ENCODE results near the gene CYREN. TPM values are rescaled to one million over a fixed set of nuclear protein-coding genes. Genes with fewer than 3 reads are reported as not detected.

The CYREN gene
- total and polyA plus RNA-seq, 4 donors, result 22.4 to 50.2 (median 39.7) TPM

DNA sequence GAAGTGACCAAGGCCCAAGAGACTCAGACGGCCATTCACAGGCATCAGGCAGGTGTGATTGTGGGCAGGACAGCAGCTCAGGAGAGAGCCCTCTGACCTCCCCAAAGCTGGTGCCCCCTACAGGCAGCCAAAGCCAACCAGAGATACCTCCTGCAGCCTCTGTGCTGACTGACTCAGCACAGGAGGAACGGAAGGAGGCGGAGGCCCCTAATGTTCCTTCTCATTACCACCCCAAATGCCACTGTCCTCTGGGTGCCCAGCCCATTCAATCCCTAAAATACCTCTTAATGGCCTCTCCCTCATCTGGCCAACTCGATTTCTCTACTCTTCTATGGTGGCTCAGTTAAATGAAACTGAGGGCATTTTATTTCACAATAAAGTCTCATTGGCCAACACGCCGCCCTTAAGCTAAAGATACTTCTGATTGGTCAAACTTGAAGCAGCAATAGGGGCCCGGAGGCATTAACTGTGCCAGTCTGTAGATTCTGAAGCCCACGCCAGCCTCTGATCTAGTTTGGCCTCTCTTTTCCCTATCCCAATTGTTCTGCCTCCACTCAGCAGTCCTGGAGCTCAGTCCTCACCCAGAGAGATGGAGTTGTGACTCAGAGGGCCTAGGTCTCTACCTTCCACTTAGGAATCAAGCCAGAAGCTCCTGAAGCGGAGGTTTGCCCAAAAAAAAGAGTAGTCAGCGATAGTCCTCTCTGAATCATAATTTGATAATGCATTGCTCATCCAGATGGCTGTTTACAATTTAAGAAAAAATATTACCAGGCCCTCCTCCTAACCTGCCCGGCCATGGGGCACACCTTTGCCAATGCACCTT, 1.2 kb downstream of the CYREN start:
- DNase-seq (no peak), ATAC-seq (ENCODE audit: insufficient read depth, low FRiP score) (peak; percentile 6)
- TF ChIP-seq, protein P1, sequence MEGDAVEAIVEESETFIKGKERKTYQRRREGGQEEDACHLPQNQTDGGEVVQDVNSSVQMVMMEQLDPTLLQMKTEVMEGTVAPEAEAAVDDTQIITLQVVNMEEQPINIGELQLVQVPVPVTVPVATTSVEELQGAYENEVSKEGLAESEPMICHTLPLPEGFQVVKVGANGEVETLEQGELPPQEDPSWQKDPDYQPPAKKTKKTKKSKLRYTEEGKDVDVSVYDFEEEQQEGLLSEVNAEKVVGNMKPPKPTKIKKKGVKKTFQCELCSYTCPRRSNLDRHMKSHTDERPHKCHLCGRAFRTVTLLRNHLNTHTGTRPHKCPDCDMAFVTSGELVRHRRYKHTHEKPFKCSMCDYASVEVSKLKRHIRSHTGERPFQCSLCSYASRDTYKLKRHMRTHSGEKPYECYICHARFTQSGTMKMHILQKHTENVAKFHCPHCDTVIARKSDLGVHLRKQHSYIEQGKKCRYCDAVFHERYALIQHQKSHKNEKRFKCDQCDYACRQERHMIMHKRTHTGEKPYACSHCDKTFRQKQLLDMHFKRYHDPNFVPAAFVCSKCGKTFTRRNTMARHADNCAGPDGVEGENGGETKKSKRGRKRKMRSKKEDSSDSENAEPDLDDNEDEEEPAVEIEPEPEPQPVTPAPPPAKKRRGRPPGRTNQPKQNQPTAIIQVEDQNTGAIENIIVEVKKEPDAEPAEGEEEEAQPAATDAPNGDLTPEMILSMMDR (IDR thresholded peaks at IDR 0.05; ENCODE audit: control extremely low read depth, extremely low read depth), result no peak
- Histone ChIP-seq H3K4me1 (ENCODE audit: control insufficient read depth in 5 of 5, insufficient read depth in 5 of 5, low read length in 5 of 5) (peaks cover 0 to 38% (median 7%) of the 10 kb centered on the region in 5 donors), H3K9ac (ENCODE audit: insufficient read depth in 1 of 2, low read length in 2 of 2) (peak overlapping the region; percentile 63 to 73), H3K9me3 (ENCODE audit: control insufficient read depth in 4 of 4, insufficient read depth in 3 of 4, low read length in 3 of 4) (no peaks in the 10 kb centered on the region), H3K4me3 (peak overlapping the region; percentile 97), H3K36me3 (ENCODE audit: control insufficient read depth in 4 of 4, insufficient read depth in 4 of 4, low read length in 4 of 4) (peaks cover 0 to 37% (median 25%) of the 10 kb centered on the region in 4 donors), H3K27ac (ENCODE audit: low read depth in 1 of 2, low read length in 1 of 2) (peak overlapping the region; percentile 97 to 99), H3K27me3 (ENCODE audit: control insufficient read depth in 3 of 3, insufficient read depth in 3 of 3, low read length in 2 of 3) (no peaks in the 10 kb centered on the region)
- WGBS, 2 donors, result 37 to 40% methylated on average over 11 of the region's 11 CpGs

DNA sequence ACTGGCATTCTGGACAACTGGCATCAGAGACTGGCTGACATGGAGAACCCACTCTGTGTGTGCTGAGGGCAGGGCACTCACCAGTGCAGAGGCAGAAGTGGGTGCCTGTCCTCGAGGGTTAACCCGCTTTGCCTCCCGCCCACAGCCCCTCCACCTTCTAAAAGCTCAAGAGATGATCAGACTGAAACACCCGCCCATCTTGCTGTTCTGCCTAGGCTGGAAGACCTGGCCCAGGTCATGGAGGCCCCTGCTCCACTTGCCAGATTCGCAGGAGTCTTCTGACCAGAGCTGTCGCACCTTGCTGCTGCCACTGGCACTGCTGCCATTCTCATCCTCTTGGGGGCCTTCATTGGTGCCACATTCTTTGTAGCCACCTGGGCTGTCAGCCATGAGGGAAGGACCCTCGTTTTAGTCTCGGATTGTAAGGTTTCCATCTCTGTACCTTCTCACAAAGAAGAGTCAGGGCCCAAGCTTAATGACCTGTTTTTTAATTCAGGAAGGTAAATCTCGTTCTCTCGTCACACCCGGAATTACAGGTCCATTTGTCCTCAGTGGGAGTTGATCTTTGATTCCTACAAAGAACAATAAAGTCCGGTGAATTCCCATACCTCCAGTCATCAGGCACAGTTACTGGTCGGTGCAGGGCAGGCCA, 1.9 kb downstream of the CYREN start:
- no peak for DNase-seq
- TF ChIP-seq, protein P1 (IDR thresholded peaks at IDR 0.05; ENCODE audit: control extremely low read depth, extremely low read depth), result no peak
- Histone ChIP-seq H3K9ac (ENCODE audit: insufficient read depth in 1 of 2, low read length in 2 of 2) (no peak overlapping the region), H3K4me1 (ENCODE audit: control insufficient read depth in 5 of 5, insufficient read depth in 5 of 5, low read length in 5 of 5) (peaks cover 0 to 41% (median 7%) of the 10 kb centered on the region in 5 donors), H3K36me3 (ENCODE audit: control insufficient read depth in 4 of 4, insufficient read depth in 4 of 4, low read length in 4 of 4) (peaks cover 0 to 40% (median 25%) of the 10 kb centered on the region in 4 donors), H3K27me3 (ENCODE audit: control insufficient read depth in 3 of 3, insufficient read depth in 3 of 3, low read length in 2 of 3) (no peaks in the 10 kb centered on the region), H3K27ac (ENCODE audit: low read depth in 1 of 2, low read length in 1 of 2) (peak overlapping the region in 1 of 2 donors; percentile 99), H3K4me3 (no peak overlapping the region), H3K9me3 (ENCODE audit: control insufficient read depth in 4 of 4, insufficient read depth in 3 of 4, low read length in 3 of 4) (no peaks in the 10 kb centered on the region)
- ATAC-seq (ENCODE audit: insufficient read depth, low FRiP score), result no peak
- 84 to 91% methylated on average over 13 of the region's 13 CpGs for WGBS, 2 donors

DNA sequence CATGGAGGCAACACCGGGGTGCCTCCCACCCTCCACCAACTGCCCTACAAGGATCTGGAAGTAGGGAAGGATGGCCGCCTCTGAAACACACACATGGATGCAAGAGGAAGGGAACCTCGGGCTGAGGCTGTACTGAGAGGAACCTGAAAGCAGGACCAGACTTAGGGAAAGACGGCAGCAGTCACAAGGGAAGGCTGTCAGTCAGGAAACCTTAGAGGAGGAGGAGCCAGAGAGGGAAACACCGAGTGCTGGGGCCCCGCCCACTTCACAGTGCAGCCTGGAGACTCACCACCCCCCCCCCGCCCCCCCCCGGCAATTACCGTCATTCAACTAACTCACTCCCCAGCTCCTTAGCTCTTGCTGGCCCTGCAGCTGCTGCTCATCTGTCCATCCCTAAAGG, 2.5 kb downstream of the CYREN start:
- Histone ChIP-seq H3K36me3 (ENCODE audit: control insufficient read depth in 4 of 4, insufficient read depth in 4 of 4, low read length in 4 of 4) (peaks cover 0 to 40% (median 25%) of the 10 kb centered on the region in 4 donors), H3K27ac (ENCODE audit: low read depth in 1 of 2, low read length in 1 of 2) (peak overlapping the region in 1 of 2 donors; percentile 81), H3K4me3 (no peak overlapping the region), H3K9me3 (ENCODE audit: control insufficient read depth in 4 of 4, insufficient read depth in 3 of 4, low read length in 3 of 4) (no peaks in the 10 kb centered on the region), H3K9ac (ENCODE audit: insufficient read depth in 1 of 2, low read length in 2 of 2) (no peak overlapping the region), H3K27me3 (ENCODE audit: control insufficient read depth in 3 of 3, insufficient read depth in 3 of 3, low read length in 2 of 3) (no peaks in the 10 kb centered on the region), H3K4me1 (ENCODE audit: control insufficient read depth in 5 of 5, insufficient read depth in 5 of 5, low read length in 5 of 5) (peaks cover 0 to 41% (median 7%) of the 10 kb centered on the region in 5 donors)
- DNase-seq (no peak), ATAC-seq (ENCODE audit: insufficient read depth, low FRiP score) (no peak)
- TF ChIP-seq, protein P1 (IDR thresholded peaks at IDR 0.05; ENCODE audit: control extremely low read depth, extremely low read depth), result no peak
- WGBS, 2 donors, result 39 to 42% methylated on average over 6 to 9 of the region's 9 CpGs

Data from lung (tissue), 12 donors.